ENCODE results near the gene LOXHD1. TPM values are rescaled to one million over a fixed set of nuclear protein-coding genes. Genes with fewer than 3 reads are reported as not detected.

Gene LOXHD1
- total and polyA plus RNA-seq, 2 experiments from 2014 or later = 0.21 TPM; not detected in 1

- Histone ChIP-seq H3K27ac (no peak overlapping the region), H3K4me3 (no peak overlapping the region)
- TF ChIP-seq CTCF (IDR thresholded peaks at IDR 0.05; ENCODE audit: low read depth, low read length) = no peak
Measured at GRCh38 chr18:46482831-46483230, 174.2 kb downstream of the LOXHD1 start.

DNA sequence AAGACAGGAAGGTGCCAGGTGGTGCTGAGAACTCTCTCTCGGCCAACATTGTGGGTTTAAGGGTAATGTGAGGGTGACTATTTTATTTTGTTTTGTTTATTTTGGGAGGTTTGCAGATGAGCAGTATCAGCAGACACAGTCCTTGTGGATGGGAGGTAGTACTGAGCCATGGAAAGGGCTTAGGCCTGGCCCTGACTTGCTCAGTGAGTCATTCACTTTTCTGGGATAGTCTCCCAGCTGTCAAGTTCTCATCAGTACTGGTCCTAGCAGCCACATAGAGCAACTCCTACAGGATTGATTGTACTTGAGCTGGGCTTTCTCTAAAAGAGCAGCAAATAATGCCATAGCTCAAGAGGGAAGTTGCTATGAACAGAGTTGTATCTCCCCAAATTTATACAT, 175.2 kb downstream of the LOXHD1 start:
- no peak overlapping the region for H3K27ac ChIP-seq
- DNase-seq (ENCODE audit: low read depth in 1 of 2, low spot score in 1 of 2) = peak in 1 of 2 donors; percentile 39
- H3K4me3 ChIP-seq = no peak overlapping the region
- no peaks in the 10 kb centered on the region for H3K36me3 ChIP-seq
- H3K4me1 ChIP-seq (ENCODE audit: low read depth) = peaks cover 9% of the 10 kb centered on the region
- TF ChIP-seq CTCF (IDR thresholded peaks at IDR 0.05; ENCODE audit: low read depth, low read length) = no peak
- H3K9me3 ChIP-seq (ENCODE audit: low read depth) = no peaks in the 10 kb centered on the region
- no peaks in the 10 kb centered on the region for H3K27me3 ChIP-seq

More at GRCh38 chr18:46482831-46483230, 174.2 kb downstream of the LOXHD1 start:
- Histone ChIP-seq H3K27me3 (no peaks in the 10 kb centered on the region), H3K4me1 (ENCODE audit: low read depth) (peaks cover 9% of the 10 kb centered on the region), H3K36me3 (no peaks in the 10 kb centered on the region), H3K9me3 (ENCODE audit: low read depth) (no peaks in the 10 kb centered on the region)
- DNase-seq (ENCODE audit: low read depth in 1 of 2, low spot score in 1 of 2) = no peak

- peak; percentile 69 for TF ChIP-seq CTCF (IDR thresholded peaks at IDR 0.05; ENCODE audit: low read depth, low read length)
- Histone ChIP-seq H3K27me3 (no peaks in the 10 kb centered on the region), H3K4me3 (no peak overlapping the region), H3K4me1 (ENCODE audit: low read depth) (peaks cover 12% of the 10 kb centered on the region), H3K9me3 (ENCODE audit: low read depth) (no peaks in the 10 kb centered on the region), H3K27ac (no peak overlapping the region), H3K36me3 (no peaks in the 10 kb centered on the region)
- peak; percentile 58 to 66 for DNase-seq (ENCODE audit: low read depth in 1 of 2, low spot score in 1 of 2)
Measured at GRCh38 chr18:46481048-46481846, 175.8 kb downstream of the LOXHD1 start.

DNA sequence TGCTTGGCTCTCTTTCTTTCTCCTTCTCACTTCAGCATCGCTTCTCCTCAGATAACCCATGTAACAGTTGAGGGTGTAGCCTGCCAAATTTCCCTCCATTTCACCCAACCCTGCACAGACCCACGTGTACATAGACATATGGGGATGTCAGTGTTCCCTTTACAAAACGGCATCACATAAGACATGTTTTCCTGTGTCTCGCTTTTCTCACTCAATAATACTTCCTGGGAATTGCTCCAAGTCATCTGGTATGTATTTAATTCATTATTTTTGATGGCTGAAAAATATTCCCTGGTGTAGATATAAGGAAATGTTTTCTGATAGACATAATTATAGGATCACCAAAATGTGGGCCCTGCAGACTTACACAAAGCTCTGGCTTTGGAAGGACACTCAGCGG, 176.8 kb downstream of the LOXHD1 start:
- TF ChIP-seq CTCF (IDR thresholded peaks at IDR 0.05; ENCODE audit: low read depth, low read length) = no peak
- Histone ChIP-seq H3K4me1 (ENCODE audit: low read depth) (peaks cover 7% of the 10 kb centered on the region), H3K9me3 (ENCODE audit: low read depth) (no peaks in the 10 kb centered on the region), H3K27ac (no peak overlapping the region), H3K4me3 (no peak overlapping the region), H3K27me3 (no peaks in the 10 kb centered on the region), H3K36me3 (no peaks in the 10 kb centered on the region)
- no peak for DNase-seq (ENCODE audit: low read depth in 1 of 2, low spot score in 1 of 2)

GRCh38 chr18:46478796-46479195, 178.2 kb downstream of the LOXHD1 start:
- H3K36me3 ChIP-seq = no peaks in the 10 kb centered on the region
- no peaks in the 10 kb centered on the region for H3K27me3 ChIP-seq
- H3K27ac ChIP-seq = no peak overlapping the region
- no peak overlapping the region for H3K4me3 ChIP-seq
- TF ChIP-seq CTCF (IDR thresholded peaks at IDR 0.05; ENCODE audit: low read depth, low read length) = no peak
- no peak for DNase-seq (ENCODE audit: low read depth in 1 of 2, low spot score in 1 of 2)
- no peaks in the 10 kb centered on the region for H3K9me3 ChIP-seq (ENCODE audit: low read depth)
- H3K4me1 ChIP-seq (ENCODE audit: low read depth) = peaks cover 3% of the 10 kb centered on the region
